HEK293T (cell line): Measurements from ENCODE around the gene C22orf31.

Experiments
- ARNT ChIP-seq: fragments of 450-650 bp; IDR thresholded peaks from 2 replicates; pipeline ENCODE4 v1.6.1; 2017; ENCODE audit warnings: mild to moderate bottlenecking
- BHLHE40 ChIP-seq: fragments of 450-650 bp; IDR thresholded peaks from 2 replicates; pipeline ENCODE4 v1.6.1; 2016; ENCODE audit warnings: mild to moderate bottlenecking, moderate library complexity, borderline replicate concordance
- ELF4 ChIP-seq: fragments of 450-650 bp; IDR thresholded peaks from 2 replicates; pipeline ENCODE4 v1.6.1; 2017; ENCODE audit warnings: antibody characterized with exemption
- FOXA1 ChIP-seq: fragments of 450-650 bp; IDR thresholded peaks from 2 replicates; pipeline ENCODE4 v1.6.1; 2016; ENCODE audit warnings: mild to moderate bottlenecking
- SP1 ChIP-seq: fragments of 450-650 bp; IDR thresholded peaks from 2 replicates; pipeline ENCODE4 v1.6.1; 2017
- SUZ12 ChIP-seq: fragments of 450-650 bp; IDR thresholded peaks from 2 replicates; pipeline ENCODE4 v1.6.1; 2016; ENCODE audit warnings: mild to moderate bottlenecking
- ZNF384 ChIP-seq: fragments of 450-650 bp; IDR thresholded peaks from 2 replicates; pipeline ENCODE4 v1.6.1; 2016

DNA sequence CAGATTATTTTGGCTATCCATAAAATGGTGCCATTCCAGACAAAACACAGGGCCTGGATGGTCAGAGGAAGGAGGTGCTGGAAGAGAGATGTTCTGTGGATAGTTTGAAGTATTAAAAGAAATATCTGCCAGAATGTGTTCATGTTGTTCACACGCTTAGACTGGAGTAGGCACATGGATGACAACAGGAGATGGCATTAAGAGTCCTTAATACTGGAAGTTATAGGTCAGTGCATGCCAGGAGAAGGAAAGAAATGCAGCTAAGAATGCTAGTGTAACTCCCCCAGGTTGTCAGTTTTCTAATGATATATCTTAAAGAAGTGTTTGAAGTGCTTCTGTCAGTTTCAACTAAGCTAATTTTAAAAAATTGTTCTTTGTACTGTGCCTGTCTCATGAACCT, 31.4 kb upstream of the C22orf31 start:
- TF ChIP-seq BHLHE40 (no peak), SP1 (no peak), ARNT (no peak), FOXA1 (no peak), ELF4 (no peak), ZNF384 (no peak), SUZ12 (no peak)
